HG03066 (cell line): ENCODE measurements around the gene FAM193A.
"Not testable (repeated sequence)": the region's sequence is repeated elsewhere in the genome, so short reads cannot be mapped to it uniquely, and the experiment has no call there.

Experiments used
- ATAC-seq: cut with Tn5 transposase; IDR thresholded peaks from one replicate; pipeline ENCODE4 v1.9.1; 2021; ENCODE audit warnings: low read depth; ENCODE audit not compliant: unreplicated experiment

The FAM193A gene

GRCh38 chr4:2514193-2514592 is 22.3 kb upstream of the FAM193A start:
- not testable (repeated sequence) for ATAC-seq

- not testable (repeated sequence) for ATAC-seq
Measured at GRCh38 chr4:2514944-2515343, 21.5 kb upstream of the FAM193A start.

- ATAC-seq: no peak
Measured at GRCh38 chr4:2515830-2516550, 20.5 kb upstream of the FAM193A start.

GRCh38 chr4:2516635-2517034 is 19.8 kb upstream of the FAM193A start:
- no peak for ATAC-seq

GRCh38 chr4:2526559-2526958 is 9.9 kb upstream of the FAM193A start:
- ATAC-seq: no peak

- no peak for ATAC-seq
Measured at GRCh38 chr4:2534904-2535375, 1.5 kb upstream of the FAM193A start.

- ATAC-seq: peak; percentile 14
Measured at GRCh38 chr4:2535376-2536192, 863 bp upstream of the FAM193A start.

- ATAC-seq: peak; percentile 15
Measured at GRCh38 chr4:2537011-2537830, 774 bp downstream of the FAM193A start.

- not testable (repeated sequence) for ATAC-seq
Measured at GRCh38 chr4:2543580-2544191, 7.2 kb downstream of the FAM193A start.

GRCh38 chr4:2545321-2546013 is 9.0 kb downstream of the FAM193A start:
- ATAC-seq: no peak

- ATAC-seq: no peak
Measured at GRCh38 chr4:2546286-2546823, 9.9 kb downstream of the FAM193A start.

GRCh38 chr4:2546961-2547691 is 10.7 kb downstream of the FAM193A start:
- ATAC-seq: not testable (repeated sequence)

GRCh38 chr4:2551118-2551517 is 14.7 kb downstream of the FAM193A start:
- ATAC-seq: no peak

GRCh38 chr4:2552806-2553205 is 16.4 kb downstream of the FAM193A start:
- no peak for ATAC-seq

GRCh38 chr4:2558301-2558700 is 21.9 kb downstream of the FAM193A start:
- no peak for ATAC-seq

- ATAC-seq: no peak
Measured at GRCh38 chr4:2560167-2560566, 23.7 kb downstream of the FAM193A start.

GRCh38 chr4:2565533-2565932 is 29.1 kb downstream of the FAM193A start:
- no peak for ATAC-seq

GRCh38 chr4:2570036-2570435 is 33.6 kb downstream of the FAM193A start:
- ATAC-seq: no peak
